ENCODE data around the gene SPINK6. TPM values are rescaled to one million over a fixed set of nuclear protein-coding genes. Genes with fewer than 3 reads are reported as not detected.

SPINK6 gene
- total and polyA plus RNA-seq, 2 of the 4 experiments (the other 2 are of a cell fraction), result not detected

GRCh38 chr5:148193202-148193601, 9.6 kb upstream of the SPINK6 start:
- H3K4ac ChIP-seq (ENCODE audit: low read depth, low read length), result no peak overlapping the region
- no peak overlapping the region for H2AFZ ChIP-seq (replicated peaks; ENCODE audit: low read length, poor library complexity)
- no peak overlapping the region for H4K91ac ChIP-seq (ENCODE audit: insufficient read depth, low read depth, low read length)
- no peak overlapping the region for H3K4me3 ChIP-seq (ENCODE audit: insufficient read depth, low read depth, low read length)
- no CpG with 5 or more reads among the region's 1 CpG for WGBS, 2 experiments (ENCODE audit: extremely low coverage in 2 of 2, insufficient read length in 1 of 2)
- no peak overlapping the region for H2AK9ac ChIP-seq (replicated peaks; ENCODE audit: low read depth, low read length, poor library complexity)
- intact Hi-C loops (cut with micrococcal nuclease) (no loop called here), in situ Hi-C loops (cut with MboI; ENCODE audit: low sequenced_read_pairs) (loop anchor here (25.0 kb wide), 1 partner anchor 844 kb away; no protein-coding TSS in a partner anchor), dilution Hi-C loops (cut with HindIII; ENCODE audit: low sequenced_read_pairs, unreplicated experiment) (no loop called here)
- DNase-seq, result no peak
- CTCF ChIA-PET, result interaction anchor here (0.6 kb wide), 1 partner anchor 65 kb away, joined by 3 read pairs; no protein-coding TSS in a partner anchor
- no peak overlapping the region for H3K56ac ChIP-seq (ENCODE audit: extremely low read depth, insufficient read depth, low read length)
- H4K8ac ChIP-seq (ENCODE audit: low read depth in 2 of 2, low read length in 2 of 2), result no peak overlapping the region
- no peak overlapping the region for H3K23ac ChIP-seq (ENCODE audit: low read depth, low read length)
- ATAC-seq (ENCODE audit: low read depth), result no peak
- H3K27ac ChIP-seq (ENCODE audit: insufficient read depth, low read length), result no peak overlapping the region
- no TSS peak for BruUV-seq (replicated peaks)
- POLR2A ChIA-PET (ENCODE audit: unreplicated experiment), result no interaction called here
- no peaks in the 10 kb centered on the region for H3K27me3 ChIP-seq (ENCODE audit: control insufficient read depth, insufficient read depth, low read length)
- H3K79me1 ChIP-seq (ENCODE audit: low read depth in 1 of 2, low read length in 2 of 2), result no peaks in the 10 kb centered on the region
- no peaks in the 10 kb centered on the region for H3K9me3 ChIP-seq (ENCODE audit: control insufficient read depth, insufficient read depth, low read length)
- no peaks in the 10 kb centered on the region for H4K20me1 ChIP-seq (ENCODE audit: insufficient read depth, low read length)
- H4K5ac ChIP-seq (ENCODE audit: low read depth, low read length), result no peak overlapping the region
- no peak overlapping the region for H2BK5ac ChIP-seq (ENCODE audit: low read depth, low read length, poor library complexity, severe bottlenecking)
- no peak overlapping the region for H2BK15ac ChIP-seq (ENCODE audit: low read depth, low read length)
- H3K4me1 ChIP-seq (ENCODE audit: control insufficient read depth, insufficient read depth, low read length), result no peaks in the 10 kb centered on the region
- H3K18ac ChIP-seq (ENCODE audit: low read depth, low read length), result no peak overlapping the region
- no peaks in the 10 kb centered on the region for H3K9me1 ChIP-seq (ENCODE audit: insufficient read depth, low read length)
- no peak overlapping the region for H3K4me2 ChIP-seq (ENCODE audit: low read depth, low read length)
- no peak overlapping the region for H3K14ac ChIP-seq (replicated peaks; ENCODE audit: low read depth, low read length)
- no peak overlapping the region for H2BK20ac ChIP-seq (ENCODE audit: low read depth, low read length)
- TF ChIP-seq USF2 (IDR thresholded peaks at IDR 0.05; ENCODE audit: low read depth, low read length) (no peak), CEBPB (IDR thresholded peaks at IDR 0.05; ENCODE audit: low read depth, low read length) (no peak), RCOR1 (IDR thresholded peaks at IDR 0.05; ENCODE audit: insufficient replicate concordance, low read length) (no peak), SMC3 (IDR thresholded peaks at IDR 0.05; ENCODE audit: low read depth, low read length) (no peak), MXI1 (IDR thresholded peaks at IDR 0.05; ENCODE audit: borderline replicate concordance, low read depth, low read length) (no peak)
- H3K9ac ChIP-seq (ENCODE audit: low read depth, low read length), result no peak overlapping the region
- no peaks in the 10 kb centered on the region for H3K36me3 ChIP-seq (ENCODE audit: control insufficient read depth, insufficient read depth, low read length)
- no peak overlapping the region for H2BK120ac ChIP-seq (ENCODE audit: low read depth, low read length)
- no peak overlapping the region for H2AK5ac ChIP-seq (ENCODE audit: low read depth, low read length)

Measured in IMR-90 (cell line).